NCI-H774 (cell line): ENCODE results near the gene ADCY2.

Experiments used
- DNase-seq: peaks from one replicate; lab custom pipeline; 2025; lab: John Stamatoyannopoulos, UW

The ADCY2 gene

GRCh38 chr5:7664208-7664607 is 268.3 kb downstream of the ADCY2 start:
- DNase-seq, result no peak

DNA sequence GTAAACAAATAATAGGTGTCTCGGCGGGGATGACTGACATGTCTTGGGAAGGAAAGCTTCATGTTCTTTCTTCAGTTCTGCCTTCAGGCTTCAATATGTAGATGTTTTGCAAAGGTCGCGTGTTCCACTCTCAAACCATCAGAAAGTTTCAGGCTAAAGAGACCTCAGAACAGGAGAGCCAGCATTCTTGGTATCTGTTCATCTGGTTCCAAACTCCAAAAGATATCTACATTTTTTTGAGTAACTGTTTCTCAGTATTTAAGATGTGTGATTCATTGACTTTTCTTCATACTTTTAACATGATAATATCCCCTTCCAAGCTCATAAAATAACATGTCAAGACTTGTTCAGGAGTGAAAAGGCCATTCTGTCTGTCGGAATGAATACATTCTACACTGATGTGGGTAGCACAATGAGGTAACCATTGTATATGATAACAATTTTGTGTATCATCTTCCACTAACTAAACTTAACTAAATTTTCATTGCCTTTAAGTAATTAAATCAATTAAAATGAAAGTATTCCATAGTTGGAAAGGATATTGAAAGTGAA is 271.4 kb downstream of the ADCY2 start:
- DNase-seq, result no peak

DNA sequence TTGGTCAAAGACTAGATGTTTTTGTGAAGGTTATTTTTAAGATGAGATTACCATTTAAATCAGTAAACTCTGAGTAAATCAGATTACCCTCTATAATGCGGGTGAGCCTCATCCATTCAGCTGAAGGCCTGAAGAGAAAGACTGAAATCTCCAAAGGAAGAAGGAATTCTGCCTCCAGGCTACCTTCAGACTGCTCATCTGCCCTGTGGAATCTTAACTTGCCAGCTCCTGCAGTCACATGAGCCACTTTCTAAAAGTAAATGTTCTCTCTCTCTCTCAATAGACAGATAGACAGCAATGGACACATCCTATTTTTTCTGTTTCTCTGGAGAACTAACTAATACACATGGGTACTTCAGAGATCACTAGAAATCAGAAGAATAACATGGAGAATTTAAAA is 272.2 kb downstream of the ADCY2 start:
- DNase-seq, result no peak

GRCh38 chr5:7668627-7669026 is 272.7 kb downstream of the ADCY2 start:
- no peak for DNase-seq

- no peak for DNase-seq
Measured at GRCh38 chr5:7671381-7671993, 275.5 kb downstream of the ADCY2 start.

DNA sequence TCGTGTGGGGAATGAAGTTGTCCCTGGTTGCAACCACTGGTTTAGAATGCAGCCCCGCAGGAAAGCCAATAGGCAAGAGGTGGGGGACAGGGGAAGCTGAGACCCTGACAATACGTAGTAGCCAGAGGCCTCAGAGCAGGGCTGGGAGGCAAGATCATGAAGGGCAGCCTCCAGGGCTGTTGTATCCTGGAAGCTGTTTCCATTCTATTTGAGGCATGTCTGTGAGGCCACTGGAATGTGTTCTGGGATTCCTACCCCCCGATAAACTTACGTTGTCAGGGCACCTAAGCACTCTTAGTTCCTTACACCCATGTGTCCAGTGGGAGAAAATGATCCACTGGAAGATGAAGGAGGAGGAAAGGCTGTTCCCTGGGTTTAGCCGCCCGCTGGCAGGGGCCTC is 277.7 kb downstream of the ADCY2 start:
- DNase-seq, result no peak

- DNase-seq, result peak; percentile 12
Measured at GRCh38 chr5:7676455-7676854, 280.5 kb downstream of the ADCY2 start.

DNA sequence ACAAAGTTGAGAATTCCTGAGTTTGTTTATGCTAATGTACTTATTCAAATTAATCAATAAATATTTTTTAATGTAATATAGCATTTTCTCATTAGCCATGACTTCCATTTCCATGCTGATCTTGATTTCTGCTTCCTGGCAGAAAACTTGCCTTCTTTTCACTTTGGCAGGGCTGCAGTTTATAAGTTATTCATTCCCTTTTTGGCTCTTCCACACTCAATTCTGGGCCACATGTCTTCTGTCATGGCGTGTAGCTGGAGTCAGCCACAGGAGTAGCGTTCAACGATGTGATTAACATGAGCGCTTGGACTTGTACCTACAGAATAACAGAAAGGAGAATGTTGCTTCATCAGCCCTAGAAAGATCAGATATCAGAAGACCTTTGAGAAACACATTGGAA is 282.1 kb downstream of the ADCY2 start:
- DNase-seq, result no peak

- DNase-seq, result no peak
Measured at GRCh38 chr5:7679663-7680062, 283.7 kb downstream of the ADCY2 start.

DNA sequence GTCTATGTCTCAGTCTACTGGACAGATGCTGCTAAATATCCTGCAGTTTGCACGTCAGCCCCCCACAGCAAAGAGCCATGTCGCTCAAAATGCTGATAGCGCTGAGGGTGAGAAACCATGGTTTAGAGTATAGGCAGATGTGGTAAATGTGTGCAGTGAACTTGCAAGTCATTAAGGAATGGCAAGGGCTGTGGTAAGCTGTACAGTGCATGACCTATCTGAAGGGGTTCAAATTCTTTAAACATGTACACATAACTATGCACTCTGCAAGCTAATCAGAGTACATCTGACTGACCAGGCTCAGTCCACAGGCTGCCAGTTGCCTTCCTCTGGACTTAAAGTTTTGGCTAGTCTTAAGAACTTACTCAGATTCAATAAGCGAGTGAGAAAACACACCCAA is 284.3 kb downstream of the ADCY2 start:
- no peak for DNase-seq

- no peak for DNase-seq
Measured at GRCh38 chr5:7682379-7682778, 286.4 kb downstream of the ADCY2 start.

GRCh38 chr5:7683753-7684152 is 287.8 kb downstream of the ADCY2 start:
- DNase-seq, result no peak

GRCh38 chr5:7684826-7685225 is 288.9 kb downstream of the ADCY2 start:
- DNase-seq, result no peak

- DNase-seq, result no peak
Measured at GRCh38 chr5:7686794-7687193, 290.9 kb downstream of the ADCY2 start.

DNA sequence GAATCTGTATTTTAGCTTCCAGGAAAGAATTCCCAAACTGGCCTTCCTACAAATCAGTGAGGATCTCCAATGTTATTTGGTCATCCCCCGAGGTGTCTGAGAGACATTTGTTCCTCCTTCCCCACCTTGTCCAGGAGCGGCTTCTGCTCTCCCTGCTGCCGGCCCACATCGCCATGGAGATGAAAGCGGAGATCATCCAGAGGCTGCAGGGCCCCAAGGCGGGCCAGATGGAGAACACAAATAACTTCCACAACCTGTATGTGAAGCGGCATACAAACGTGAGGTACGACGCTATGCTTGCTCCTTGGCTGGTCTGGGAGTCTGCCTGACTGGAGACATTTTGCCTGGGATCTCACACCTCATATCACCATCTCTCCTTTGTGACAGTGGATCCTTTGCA is 294.6 kb downstream of the ADCY2 start:
- DNase-seq, result no peak

- no peak for DNase-seq
Measured at GRCh38 chr5:7705261-7705660, 309.3 kb downstream of the ADCY2 start.

DNA sequence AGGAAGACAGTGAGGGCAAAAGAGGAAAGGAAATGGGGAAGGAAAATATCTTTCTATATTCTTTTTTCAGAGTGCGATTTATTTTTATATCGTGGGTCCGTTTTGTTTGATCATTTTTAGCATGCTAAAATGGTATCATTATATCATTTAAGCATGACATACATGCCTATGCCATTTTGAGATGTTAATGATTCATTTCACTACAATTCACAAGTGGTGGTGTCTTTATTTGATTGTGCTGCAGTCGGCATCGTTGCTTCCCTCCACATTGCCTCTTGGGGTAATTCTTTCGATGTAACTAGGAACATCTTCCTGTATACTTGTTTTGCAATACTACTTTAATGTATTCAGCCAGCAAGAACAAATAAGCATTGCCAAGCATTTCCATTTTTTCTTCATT is 309.8 kb downstream of the ADCY2 start:
- no peak for DNase-seq

- DNase-seq, result no peak
Measured at GRCh38 chr5:7706256-7706655, 310.3 kb downstream of the ADCY2 start.

DNA sequence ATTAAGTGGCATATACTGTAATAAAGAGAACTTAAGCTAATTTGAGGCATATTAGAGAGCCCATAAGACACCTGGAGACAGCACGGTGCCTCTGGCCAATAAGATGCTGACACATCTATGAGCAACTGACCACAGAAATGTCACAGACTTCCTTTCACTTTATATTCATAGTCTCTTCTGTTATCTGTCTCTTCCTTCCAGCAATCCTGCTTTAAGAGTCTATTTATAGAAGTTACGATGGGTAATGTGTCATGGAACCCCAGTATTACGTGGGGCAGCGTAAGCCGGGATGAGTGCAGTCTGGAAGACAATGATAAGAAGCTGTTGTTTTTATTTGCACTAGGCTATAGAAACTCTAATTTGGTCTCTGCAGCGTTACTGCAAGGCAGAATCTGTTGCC is 318.2 kb downstream of the ADCY2 start:
- DNase-seq, result no peak

GRCh38 chr5:7714697-7715096 is 318.8 kb downstream of the ADCY2 start:
- no peak for DNase-seq

- no peak for DNase-seq
Measured at GRCh38 chr5:7717691-7718090, 321.8 kb downstream of the ADCY2 start.

- no peak for DNase-seq
Measured at GRCh38 chr5:7728076-7728475, 332.1 kb downstream of the ADCY2 start.

DNA sequence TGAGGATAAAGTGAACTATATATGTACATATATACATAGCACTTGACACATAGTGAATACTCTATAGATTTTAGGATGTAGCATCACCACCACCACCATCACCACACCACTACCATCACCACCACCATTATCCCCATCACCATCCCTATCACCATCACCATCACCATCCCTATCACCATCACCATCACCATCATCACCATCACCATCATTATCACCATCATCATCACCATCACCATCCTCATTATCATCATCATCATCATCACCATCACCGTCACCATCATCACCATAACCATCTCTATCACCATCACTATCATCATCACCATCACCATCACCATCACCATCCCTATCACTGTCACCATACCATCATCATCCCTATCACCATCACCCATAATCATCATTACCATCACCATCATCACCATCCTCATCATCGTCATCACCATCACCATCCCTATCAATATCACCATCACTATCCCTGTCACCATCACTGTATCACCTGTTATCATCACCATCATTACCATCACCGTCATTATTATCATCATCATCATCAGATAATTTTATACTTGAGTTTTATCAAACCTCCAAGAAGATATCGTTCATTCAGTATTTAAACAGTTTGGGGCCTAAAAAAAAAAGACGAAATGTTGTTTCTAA is 345.6 kb downstream of the ADCY2 start:
- DNase-seq, result no peak

DNA sequence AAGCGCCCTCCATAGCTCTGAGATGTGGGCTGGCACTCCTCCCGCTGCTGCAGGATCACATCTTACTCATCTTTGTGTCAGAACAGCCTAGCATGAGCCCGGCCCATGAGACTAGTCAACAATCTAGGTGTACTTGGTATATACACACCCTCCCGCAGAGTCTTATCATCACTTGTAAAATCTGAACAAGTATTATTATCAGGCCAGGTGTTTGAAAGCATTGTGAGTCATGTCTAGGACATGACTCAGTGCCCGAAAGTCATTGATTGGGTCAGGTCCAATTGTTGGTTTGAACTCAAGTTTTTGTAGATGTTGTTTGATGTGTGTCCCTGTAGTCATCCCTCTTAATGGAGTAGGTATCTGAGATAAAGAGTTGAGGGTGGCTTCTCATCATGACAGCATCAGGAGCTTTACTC is 346.3 kb downstream of the ADCY2 start:
- no peak for DNase-seq
